PC-9 (cell line): ENCODE results near the gene ADIPOQ. TPM values are rescaled to one million over a fixed set of nuclear protein-coding genes. Genes with fewer than 3 reads are reported as not detected.
A peak's percentile ranks its signal among the peaks of the same experiment; 100 is the strongest.
"Not testable (repeated sequence)": the region's sequence is repeated elsewhere in the genome, so short reads cannot be mapped to it uniquely, and the experiment has no call there.

Experiments
- BruUV-seq: library from RNA; stranded (reverse); fragments of 400-500 nt; replicated peaks from 2 replicates; lab custom pipeline; 2021; lab: Mats Ljungman, UMichigan
- CTCF ChIA-PET: fragments of 300-600 bp; sonication (Branson Sonifier 250); formaldehyde crosslinking; loops from one replicate; lab custom pipeline; 2022; ENCODE audit warnings: antibody characterized with exemption; lab: Charles Lee
- POLR2A ChIA-PET: fragments of 300-600 bp; sonication (Branson Sonifier 250); formaldehyde crosslinking; loops from one replicate; lab custom pipeline; 2022; ENCODE audit warnings: antibody characterized with exemption; ENCODE audit not compliant: unreplicated experiment; lab: Charles Lee
- DNase-seq, 2 experiments: peaks; one replicate each; pipeline versions ENCODE4 v3.0.0 to v3.0.0-alpha.2; 2015 to 2022; ENCODE audit warnings: mixed read lengths in 1 of 2
- H2AFZ ChIP-seq: fragments of 200-600 bp; sonication (generic); 2 replicates; pipeline ENCODE4 v1.8.1; 2017; ENCODE audit warnings: antibody characterized with exemption
- H3F3A ChIP-seq: fragments of 200-600 bp; sonication (generic); 2 replicates; pipeline ENCODE4 v1.8.1; 2017; ENCODE audit warnings: antibody characterized with exemption, mild to moderate bottlenecking, low read depth; ENCODE audit not compliant: insufficient read depth
- H3K27ac ChIP-seq: fragments of 200-600 bp; sonication (generic); 2 replicates; pipeline ENCODE4 v1.6.1; 2016; ENCODE audit warnings: mixed run types
- H3K27me3 ChIP-seq: fragments of 200-600 bp; sonication (generic); 2 replicates; pipeline ENCODE4 v1.6.1; 2016; ENCODE audit warnings: low read depth, mixed run types; ENCODE audit not compliant: insufficient read depth
- H3K36me3 ChIP-seq: fragments of 200-600 bp; sonication (generic); 2 replicates; pipeline ENCODE4 v1.6.1; 2016; ENCODE audit warnings: low read depth, mixed run types
- H3K4me1 ChIP-seq: fragments of 200-600 bp; sonication (generic); replicated peaks from 2 replicates; pipeline ENCODE4 v1.6.1; 2016; ENCODE audit warnings: mixed run types; ENCODE audit not compliant: insufficient read depth
- H3K4me2 ChIP-seq: fragments of 200-600 bp; sonication (generic); 2 replicates; pipeline ENCODE4 v1.6.1; 2017; ENCODE audit warnings: mixed run types
- H3K4me3 ChIP-seq: fragments of 200-600 bp; sonication (generic); 2 replicates; pipeline ENCODE4 v1.6.1; 2016; ENCODE audit warnings: mixed run types
- H3K79me2 ChIP-seq: fragments of 200-600 bp; sonication (generic); 2 replicates; pipeline ENCODE4 v1.6.1; 2017; ENCODE audit warnings: low read depth, mixed run types
- H3K9me2 ChIP-seq: fragments of 200-600 bp; sonication (generic); 2 replicates; pipeline ENCODE4 v1.8.1; 2017; ENCODE audit warnings: mild to moderate bottlenecking; ENCODE audit not compliant: insufficient read depth
- H3K9me3 ChIP-seq: fragments of 200-600 bp; sonication (generic); 2 replicates; pipeline ENCODE4 v1.8.1; 2016; ENCODE audit warnings: low read depth; ENCODE audit not compliant: insufficient read depth
- H4K20me1 ChIP-seq: fragments of 200-600 bp; sonication (generic); 2 replicates; pipeline ENCODE4 v1.8.1; 2017; ENCODE audit not compliant: insufficient read depth
- CTCF ChIP-seq: fragments of 200-600 bp; sonication (generic); conservative IDR thresholded peaks from 2 replicates; pipeline ENCODE4 v1.6.1; 2017; ENCODE audit warnings: mixed run types, antibody characterized with exemption, mild to moderate bottlenecking, moderate library complexity
- EZH2 ChIP-seq: fragments of 200-600 bp; sonication (generic); IDR thresholded peaks from 2 replicates; pipeline ENCODE4 v1.8.0; 2017; ENCODE audit warnings: antibody characterized with exemption, low read depth
- intact Hi-C: fragments of 100-400 bp; cut with micrococcal nuclease; formaldehyde crosslinking; loops from one replicate; pipeline ENCODE4 v1.10.0; 2022; ENCODE audit not compliant: unreplicated experiment
- total RNA-seq: library from RNA; stranded (reverse); gene quantifications from 2 replicates; pipeline ENCODE4 v1.2.3, GENCODE V29; 2021

Gene ADIPOQ
- total RNA-seq, 1 experiment from 2014 or later = not detected

- Histone ChIP-seq H3K9me2 (0 out of 2 replicates have a peak, but pooled peaks cover 5% of the 10 kb centered on the region), H3F3A (no peaks in the 10 kb centered on the region), H4K20me1 (no peaks in the 10 kb centered on the region), H3K4me2 (no peak overlapping the region), H3K27ac (no peak overlapping the region), H2AFZ (no peak overlapping the region), H3K4me3 (no peak overlapping the region), H3K79me2 (no peaks in the 10 kb centered on the region), H3K9me3 (no peaks in the 10 kb centered on the region), H3K36me3 (no peaks in the 10 kb centered on the region), H3K4me1 (no peaks in the 10 kb centered on the region), H3K27me3 (no peaks in the 10 kb centered on the region)
- no TSS peak for BruUV-seq
- TF ChIP-seq EZH2 (no peak), CTCF (no peak)
- DNase-seq = no peak
- intact Hi-C loops = no loop called here
- ChIA-PET POLR2A (no interaction called here), CTCF (no interaction called here)
These were observed 48.4 kb downstream of the ADIPOQ start for GRCh38 chr3:186890911-186891310.

- BruUV-seq, H3K9me3 ChIP-seq, H3K27ac ChIP-seq, H3K4me3 ChIP-seq, H3K9me2 ChIP-seq, H3F3A ChIP-seq, H2AFZ ChIP-seq, H3K4me1 ChIP-seq, intact Hi-C loops, DNase-seq, H4K20me1 ChIP-seq, H3K4me2 ChIP-seq, H3K79me2 ChIP-seq, H3K36me3 ChIP-seq, POLR2A ChIA-PET, CTCF ChIA-PET, H3K27me3 ChIP-seq: not testable (repeated sequence)
These were observed 50.6 kb downstream of the ADIPOQ start for GRCh38 chr3:186893071-186893470.

GRCh38 chr3:186895406-186895805, 52.9 kb downstream of the ADIPOQ start:
- H3K79me2 ChIP-seq = no peaks in the 10 kb centered on the region
- no peaks in the 10 kb centered on the region for H4K20me1 ChIP-seq
- no peaks in the 10 kb centered on the region for H3F3A ChIP-seq
- TF ChIP-seq EZH2 = no peak
- no peak for TF ChIP-seq CTCF
- BruUV-seq = no TSS peak
- H3K36me3 ChIP-seq = no peaks in the 10 kb centered on the region
- DNase-seq = peak in 1 of 2 experiments; percentile 36
- H3K4me2 ChIP-seq = no peak overlapping the region
- H3K9me3 ChIP-seq = no peaks in the 10 kb centered on the region
- H3K9me2 ChIP-seq = no peaks in the 10 kb centered on the region
- no peaks in the 10 kb centered on the region for H3K4me1 ChIP-seq
- ChIA-PET CTCF (no interaction called here), POLR2A (no interaction called here)
- no peaks in the 10 kb centered on the region for H3K27me3 ChIP-seq
- intact Hi-C loops = no loop called here
- no peak overlapping the region for H3K4me3 ChIP-seq
- no peak overlapping the region for H3K27ac ChIP-seq
- H2AFZ ChIP-seq = no peak overlapping the region

- no peak for TF ChIP-seq CTCF
- TF ChIP-seq EZH2 = no peak
- Histone ChIP-seq H3K4me2 (no peak overlapping the region), H3K4me3 (no peak overlapping the region), H3K79me2 (no peaks in the 10 kb centered on the region), H2AFZ (no peak overlapping the region), H4K20me1 (no peaks in the 10 kb centered on the region), H3K4me1 (peaks cover 5% of the 10 kb centered on the region), H3K36me3 (no peaks in the 10 kb centered on the region), H3F3A (no peaks in the 10 kb centered on the region), H3K27me3 (no peaks in the 10 kb centered on the region), H3K9me3 (no peaks in the 10 kb centered on the region), H3K27ac (no peak overlapping the region), H3K9me2 (no peaks in the 10 kb centered on the region)
- CTCF ChIA-PET = no interaction called here
- intact Hi-C loops = no loop called here
- DNase-seq = no peak
- POLR2A ChIA-PET = no interaction called here
- BruUV-seq = no TSS peak
These were observed 53.5 kb downstream of the ADIPOQ start for GRCh38 chr3:186896006-186896405.
